D721Med (cell line): ENCODE results near the gene ABTB1.

Source experiments
- DNase-seq: peaks from one replicate; pipeline ENCODE4 v3.0.0; 2011; ENCODE audit warnings: low spot score; ENCODE audit not compliant: insufficient read length
- FAIRE-seq: peaks from 2 replicates; lab custom pipeline; 2011; peaks lifted over from hg19 to GRCh38; lab: Jason Lieb, UNC
- TF ChIP-seq, protein P1 (sequence below): IDR thresholded peaks from 2 replicates; pipeline ENCODE4 v1.5.1; 2012; ENCODE audit warnings: mild to moderate bottlenecking, control low read depth; ENCODE audit not compliant: insufficient read depth; ENCODE audit errors: missing control alignments

The ABTB1 gene

DNA sequence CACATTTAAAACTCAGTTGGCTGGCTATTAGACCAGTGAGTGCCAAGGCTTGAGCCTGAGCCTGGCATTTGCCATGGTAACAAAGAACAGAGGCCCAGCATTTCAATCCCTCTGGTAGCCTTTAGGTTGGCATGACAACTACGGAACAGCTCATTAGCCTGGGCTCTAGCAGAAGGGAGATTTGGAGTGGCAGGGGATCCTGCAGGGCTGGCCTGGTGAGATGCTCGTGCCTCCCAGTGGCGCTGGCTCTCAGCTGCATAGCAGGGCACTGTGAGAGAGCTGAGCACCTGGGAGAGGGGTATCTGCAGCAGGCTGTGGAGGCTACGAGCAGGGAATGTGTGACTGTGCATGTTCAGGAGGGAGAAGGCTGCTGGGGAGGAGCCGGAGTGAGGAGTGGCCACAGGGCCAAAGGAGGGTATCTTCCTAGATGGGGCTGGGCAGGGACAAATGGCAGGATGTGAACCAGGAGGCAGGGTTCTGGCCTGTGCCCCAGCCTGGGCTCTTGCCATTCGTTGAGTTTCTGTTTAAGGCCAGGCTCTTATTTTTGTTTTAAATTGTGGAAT, 5.6 kb upstream of the ABTB1 start:
- DNase-seq = no peak
- TF ChIP-seq, protein P1, sequence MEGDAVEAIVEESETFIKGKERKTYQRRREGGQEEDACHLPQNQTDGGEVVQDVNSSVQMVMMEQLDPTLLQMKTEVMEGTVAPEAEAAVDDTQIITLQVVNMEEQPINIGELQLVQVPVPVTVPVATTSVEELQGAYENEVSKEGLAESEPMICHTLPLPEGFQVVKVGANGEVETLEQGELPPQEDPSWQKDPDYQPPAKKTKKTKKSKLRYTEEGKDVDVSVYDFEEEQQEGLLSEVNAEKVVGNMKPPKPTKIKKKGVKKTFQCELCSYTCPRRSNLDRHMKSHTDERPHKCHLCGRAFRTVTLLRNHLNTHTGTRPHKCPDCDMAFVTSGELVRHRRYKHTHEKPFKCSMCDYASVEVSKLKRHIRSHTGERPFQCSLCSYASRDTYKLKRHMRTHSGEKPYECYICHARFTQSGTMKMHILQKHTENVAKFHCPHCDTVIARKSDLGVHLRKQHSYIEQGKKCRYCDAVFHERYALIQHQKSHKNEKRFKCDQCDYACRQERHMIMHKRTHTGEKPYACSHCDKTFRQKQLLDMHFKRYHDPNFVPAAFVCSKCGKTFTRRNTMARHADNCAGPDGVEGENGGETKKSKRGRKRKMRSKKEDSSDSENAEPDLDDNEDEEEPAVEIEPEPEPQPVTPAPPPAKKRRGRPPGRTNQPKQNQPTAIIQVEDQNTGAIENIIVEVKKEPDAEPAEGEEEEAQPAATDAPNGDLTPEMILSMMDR = no peak
- FAIRE-seq = no peak

DNA sequence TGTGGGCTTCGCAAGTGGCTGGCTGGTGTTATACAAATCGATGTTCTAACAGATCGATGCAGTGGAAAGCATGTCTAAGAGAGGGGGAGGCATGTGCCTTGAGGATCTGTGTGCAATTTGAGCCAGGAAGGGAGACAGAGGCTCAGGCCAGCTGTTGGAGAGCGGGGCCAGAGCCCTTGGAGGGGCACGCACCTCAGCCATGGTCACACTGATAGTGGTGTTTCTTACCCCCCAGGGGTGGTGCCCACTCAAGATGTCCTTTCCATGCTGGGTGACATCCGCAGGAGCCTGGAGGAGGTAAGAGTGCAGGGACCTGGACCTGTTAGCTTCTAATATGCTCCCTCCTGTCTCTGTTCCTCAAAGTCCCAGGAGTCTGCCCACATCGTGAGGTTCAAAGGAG, 3.8 kb upstream of the ABTB1 start:
- FAIRE-seq = no peak

DNA sequence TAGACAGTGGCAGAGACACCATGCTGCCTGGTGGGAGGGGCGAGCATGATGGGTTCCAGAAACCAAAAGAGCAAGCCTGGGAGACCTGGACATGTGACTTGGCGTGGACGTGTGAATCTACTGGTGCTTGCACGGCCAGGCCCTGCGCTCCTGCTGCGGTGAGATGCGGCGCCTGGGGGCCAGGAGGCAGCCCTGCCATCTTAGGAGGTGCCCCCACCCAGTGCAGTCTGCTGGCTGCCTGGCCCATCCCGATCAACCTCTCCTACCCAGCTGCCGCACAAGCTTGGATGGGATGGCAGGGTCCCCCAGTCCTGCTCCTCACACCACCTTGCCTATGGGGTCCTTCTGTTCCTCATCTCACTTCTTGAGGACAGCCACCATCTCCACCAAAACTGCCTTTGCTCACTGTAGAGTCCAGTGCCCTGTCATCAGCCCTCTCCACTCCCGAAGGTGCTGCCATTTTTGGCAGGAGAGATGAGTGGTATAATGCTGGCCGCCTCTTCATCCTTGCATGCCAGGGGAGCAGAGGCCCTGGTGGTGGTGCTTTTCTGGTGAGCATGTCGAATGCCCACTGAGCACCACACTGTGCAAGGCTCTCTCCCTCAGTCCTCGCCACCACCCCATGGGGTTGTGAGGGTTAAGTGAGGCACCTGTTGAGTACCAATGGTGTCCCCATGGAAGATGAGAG, 3.1 kb upstream of the ABTB1 start:
- FAIRE-seq (no peak), DNase-seq (no peak)
- TF ChIP-seq, protein P1 = no peak

More for the DNA sequence above, 3.8 kb upstream of the ABTB1 start:
- DNase-seq = no peak
- TF ChIP-seq, protein P1 = no peak

DNA sequence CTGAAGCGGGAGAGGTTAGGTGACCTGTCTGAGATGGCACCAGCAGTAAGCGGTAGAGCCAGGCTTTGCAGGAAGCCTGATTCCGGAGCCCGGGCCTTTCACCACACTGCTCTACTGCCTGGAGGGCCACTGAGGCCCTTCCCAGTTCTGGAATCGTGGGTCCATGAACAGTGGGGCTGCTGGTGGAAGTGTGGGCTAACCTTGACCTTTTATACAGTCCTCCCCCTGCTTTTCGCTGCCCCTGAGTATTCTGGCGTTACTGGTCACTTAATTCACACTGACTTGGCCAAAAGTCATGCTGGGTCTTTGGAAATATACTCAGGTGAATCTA, 2.6 kb upstream of the ABTB1 start:
- no peak for DNase-seq
- TF ChIP-seq, protein P1 = no peak
- no peak for FAIRE-seq

DNA sequence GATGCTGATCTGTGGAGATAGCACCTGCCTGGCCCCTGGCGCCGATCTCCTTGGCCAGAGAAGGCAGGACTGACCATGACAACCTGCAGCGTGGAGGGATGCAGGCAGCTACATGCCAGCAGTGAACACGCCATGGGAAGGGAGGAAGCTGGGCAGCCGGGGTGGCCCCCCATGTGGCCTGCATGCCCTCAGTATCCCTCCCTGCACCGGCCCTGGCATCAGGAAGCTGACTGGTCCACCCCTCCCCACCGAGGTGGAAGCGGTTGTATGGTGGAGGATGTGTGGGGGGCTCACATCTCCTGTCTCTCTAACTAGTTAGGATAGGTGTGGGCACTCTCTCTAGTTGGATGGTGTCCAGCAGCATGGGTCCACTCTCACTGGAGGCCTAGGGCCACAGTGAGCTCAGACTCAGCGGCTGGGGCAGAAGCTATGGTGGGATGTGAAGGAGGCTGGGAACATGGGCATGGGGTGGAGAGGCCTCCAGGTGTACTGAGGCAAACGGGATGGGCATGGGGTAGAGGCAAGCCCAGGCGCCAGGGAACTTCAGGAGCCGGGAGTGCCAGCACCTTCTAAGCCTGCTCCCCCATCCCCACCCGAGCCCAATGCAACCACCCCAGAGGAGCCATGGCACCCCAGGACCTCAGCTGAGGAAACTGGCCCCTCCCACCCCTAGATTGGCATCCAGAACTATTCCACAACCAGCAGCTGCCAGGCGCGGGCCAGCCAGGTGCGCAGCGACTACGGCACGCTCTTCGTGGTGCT, 1.8 kb upstream of the ABTB1 start:
- no peak for DNase-seq
- TF ChIP-seq, protein P1 = no peak
- no peak for FAIRE-seq

DNA sequence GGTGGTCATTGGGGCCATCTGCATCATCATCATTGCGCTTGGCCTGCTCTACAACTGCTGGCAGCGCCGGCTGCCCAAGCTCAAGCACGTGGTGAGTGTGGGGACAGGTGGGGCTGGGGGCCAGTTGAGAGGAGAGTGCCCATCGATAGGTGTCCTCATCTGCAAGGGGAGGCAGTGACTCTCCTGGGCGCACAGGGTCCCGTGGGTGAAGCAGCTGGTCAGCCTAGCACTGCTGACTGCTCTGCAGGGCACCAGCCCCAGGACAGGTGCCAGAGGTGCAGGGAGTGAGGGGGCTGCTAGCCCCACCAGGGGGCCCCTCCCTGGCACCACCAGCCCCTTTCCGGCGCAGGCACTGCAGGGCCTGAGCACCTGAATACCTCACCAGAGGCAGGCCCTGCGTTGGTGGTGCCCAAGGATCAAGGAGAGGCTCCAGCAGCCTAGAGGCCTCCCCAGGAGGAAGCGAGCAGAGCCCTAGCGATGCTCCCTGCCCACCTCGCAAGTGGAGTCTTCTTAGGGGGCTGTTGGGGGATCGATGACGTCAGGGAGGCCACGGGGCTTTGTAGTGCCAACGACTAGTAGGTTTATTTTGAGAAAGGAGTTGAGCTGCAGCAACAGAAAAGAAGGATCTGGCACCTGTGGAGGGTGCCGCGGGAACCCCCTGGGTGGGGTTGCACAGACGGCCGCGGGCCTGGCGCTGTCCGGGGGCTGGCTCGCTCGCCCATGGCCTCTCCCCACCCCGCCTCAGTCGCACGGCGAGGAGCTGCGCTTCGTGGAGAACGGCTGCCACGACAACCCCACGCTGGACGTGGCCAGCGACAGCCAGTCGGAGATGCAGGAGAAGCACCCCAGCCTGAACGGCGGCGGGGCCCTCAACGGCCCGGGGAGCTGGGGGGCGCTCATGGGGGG, 976 bp upstream of the ABTB1 start:
- no peak for DNase-seq
- no peak for FAIRE-seq
- TF ChIP-seq, protein P1 = no peak
